ENCODE data around the gene HOXA4.

HOXA4 gene

DNA sequence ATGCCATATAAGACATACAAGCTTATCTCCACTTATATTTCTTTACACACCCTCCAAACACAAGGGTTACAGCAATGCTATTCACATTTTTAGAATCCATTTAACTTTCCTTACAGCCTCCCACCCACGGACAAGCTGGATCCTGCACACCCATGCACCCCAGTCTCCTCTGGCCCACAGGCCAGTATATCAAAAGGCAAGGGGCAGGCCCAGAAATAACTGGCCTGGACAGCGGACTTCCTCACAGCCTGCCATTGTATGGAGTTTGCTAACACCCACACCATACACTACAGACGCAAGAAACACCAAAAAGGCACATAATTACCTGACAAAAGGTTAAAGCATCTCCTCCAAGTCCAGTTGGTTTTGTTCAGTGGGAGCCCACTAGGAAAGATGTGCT, 12.0 kb downstream of the HOXA4 start:
- DNase-seq (ENCODE audit: low spot score) = no peak
- TF ChIP-seq CTCF (IDR thresholded peaks at IDR 0.05; ENCODE audit: extremely low read depth, missing control alignments) = no peak

DNA sequence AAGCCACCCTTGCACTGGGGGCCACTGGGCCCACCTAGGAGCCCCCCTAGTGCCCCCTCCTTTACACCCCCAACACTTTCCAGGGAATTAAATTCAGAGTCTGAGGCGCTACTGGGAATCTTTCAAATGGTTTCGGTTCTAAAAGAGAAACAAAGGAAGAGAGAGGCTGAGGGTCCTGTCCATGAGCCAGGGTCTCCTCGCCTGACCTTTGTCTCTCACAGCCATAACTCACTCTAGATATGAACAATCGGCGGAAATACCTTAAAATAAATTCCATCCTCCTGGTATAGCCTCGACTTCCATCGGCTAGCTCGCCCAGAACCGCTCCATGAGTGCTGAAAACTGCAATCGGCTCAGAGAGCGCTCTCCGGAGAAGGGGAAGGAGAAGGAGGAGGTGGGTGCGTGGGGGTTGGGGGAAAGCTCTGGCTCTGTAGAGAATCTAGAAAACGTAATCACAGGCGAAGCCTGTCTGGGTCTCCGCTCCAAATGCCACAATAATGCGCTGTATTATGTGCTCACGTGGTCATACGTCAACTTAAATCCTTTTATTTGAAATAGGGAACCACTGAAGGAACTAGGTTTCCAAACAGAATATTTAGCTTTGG, 12.6 kb downstream of the HOXA4 start:
- no peak for TF ChIP-seq CTCF (IDR thresholded peaks at IDR 0.05; ENCODE audit: extremely low read depth, missing control alignments)
- no peak for DNase-seq (ENCODE audit: low spot score)

GRCh38 chr7:27116962-27117886, 13.3 kb downstream of the HOXA4 start:
- TF ChIP-seq CTCF (IDR thresholded peaks at IDR 0.05; ENCODE audit: extremely low read depth, missing control alignments) = no peak
- no peak for DNase-seq (ENCODE audit: low spot score)

DNA sequence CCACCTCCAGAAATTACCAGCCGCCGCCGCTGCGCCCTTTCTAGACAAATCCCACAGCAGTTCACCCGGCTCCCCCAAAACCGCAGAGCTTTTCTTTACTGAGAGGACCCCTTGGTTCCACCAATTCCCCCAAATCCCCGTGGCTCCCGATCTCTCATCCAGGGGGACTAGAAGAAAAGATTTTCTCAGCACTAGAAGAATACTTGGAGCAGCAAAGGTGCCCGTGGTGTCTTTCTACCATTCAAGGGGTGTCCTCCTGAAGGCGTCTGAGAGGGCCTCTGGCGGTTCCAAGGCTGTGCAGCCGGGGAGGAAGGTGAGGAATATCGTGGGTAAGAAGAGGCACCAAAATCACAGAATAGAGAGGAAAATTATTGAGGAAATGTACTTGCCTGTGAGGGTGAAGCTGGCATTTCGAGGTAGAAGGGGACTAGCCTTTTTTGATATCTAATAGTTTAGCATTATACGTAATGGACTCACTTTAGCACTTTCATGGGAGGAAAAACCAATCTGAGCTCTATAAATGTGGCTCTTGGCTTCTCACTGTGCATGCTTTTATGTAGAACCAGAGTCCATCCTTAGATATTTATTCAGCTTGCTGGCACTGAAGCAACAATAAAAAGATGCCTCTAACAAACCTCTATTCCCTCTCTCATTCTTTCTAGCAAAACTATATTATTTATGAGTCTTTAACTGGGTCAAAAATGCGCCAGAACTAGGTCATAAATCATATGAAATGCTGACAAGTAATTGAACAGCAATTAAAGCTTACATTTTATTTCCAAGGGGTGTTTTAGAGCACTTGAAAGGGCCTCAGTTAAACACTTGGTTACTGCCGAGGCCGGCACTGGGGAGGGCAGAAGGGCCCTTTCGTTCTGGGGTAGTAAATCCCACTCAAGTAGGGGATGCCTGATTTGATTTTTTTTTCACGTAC, 14.3 kb downstream of the HOXA4 start:
- no peak for TF ChIP-seq CTCF (IDR thresholded peaks at IDR 0.05; ENCODE audit: extremely low read depth, missing control alignments)
- DNase-seq (ENCODE audit: low spot score) = no peak

DNA sequence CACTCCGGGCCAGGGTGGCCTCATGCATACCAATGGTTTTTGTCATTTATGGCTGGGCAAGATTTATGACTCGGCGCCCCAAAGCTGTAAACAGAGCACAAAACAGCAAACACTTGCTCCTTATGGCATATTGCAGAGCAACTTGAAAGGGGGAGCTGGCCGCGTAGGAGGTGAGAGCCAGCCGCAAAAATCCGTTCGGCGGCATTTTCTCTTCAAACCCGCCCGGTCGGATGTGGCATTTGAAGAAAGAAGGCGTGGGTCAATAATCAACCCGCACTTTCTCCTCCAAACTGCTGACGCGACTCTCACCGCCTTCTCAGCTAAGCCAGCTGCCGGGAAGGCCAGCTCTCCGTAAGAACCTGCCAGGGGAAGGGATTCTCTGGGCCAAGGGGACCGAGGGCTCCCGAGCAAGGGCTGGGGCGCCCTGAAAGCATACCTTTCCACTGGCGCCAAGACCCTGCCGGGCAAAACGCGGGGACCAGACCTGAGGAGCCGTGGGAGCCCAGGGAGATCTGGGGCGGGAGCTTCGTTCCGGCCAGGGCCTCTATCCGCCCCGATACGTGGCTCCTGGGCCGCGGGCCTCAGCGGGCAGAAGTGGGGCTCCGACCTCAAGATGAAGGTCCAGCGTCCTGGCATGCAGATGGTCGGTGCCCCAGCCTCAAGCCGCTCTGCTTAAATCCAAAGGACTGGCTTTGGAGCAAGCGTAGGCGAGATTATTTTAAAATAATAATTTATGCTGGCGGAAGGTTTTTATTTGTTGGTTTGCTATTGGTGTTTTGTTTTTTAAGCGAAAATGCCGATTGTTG, 15.1 kb downstream of the HOXA4 start:
- DNase-seq (ENCODE audit: low spot score) = no peak
- TF ChIP-seq CTCF (IDR thresholded peaks at IDR 0.05; ENCODE audit: extremely low read depth, missing control alignments) = no peak

DNA sequence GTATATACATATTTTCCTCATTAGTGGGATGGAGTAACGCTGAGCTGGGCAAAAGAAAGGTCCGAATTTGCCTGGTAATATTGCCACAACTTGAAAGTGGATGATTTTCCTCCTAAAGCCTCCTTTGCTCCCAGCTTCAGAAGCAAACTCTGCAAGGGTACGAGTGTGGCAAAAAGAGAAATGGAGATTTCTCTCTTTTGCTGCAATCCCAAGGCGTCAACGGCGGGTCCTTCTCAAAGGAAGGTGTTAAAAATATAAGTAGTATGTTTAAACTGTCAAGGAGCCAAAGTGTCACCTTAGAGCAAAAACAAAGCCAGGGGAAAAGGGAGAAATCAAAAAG, 15.7 kb downstream of the HOXA4 start:
- no peak for DNase-seq (ENCODE audit: low spot score)
- TF ChIP-seq CTCF (IDR thresholded peaks at IDR 0.05; ENCODE audit: extremely low read depth, missing control alignments) = no peak

Data from GM20000 (cell line).